HG03097 (cell line): ENCODE measurements around the gene SLC35F3.

ENCODE experiments used
- ATAC-seq: cut with Tn5 transposase; IDR thresholded peaks from one replicate; pipeline ENCODE4 v1.9.1; 2021; ENCODE audit not compliant: unreplicated experiment, low FRiP score

The SLC35F3 gene

GRCh38 chr1:234214129-234214910 lies 309.8 kb downstream of the SLC35F3 start:
- peak; percentile 40 for ATAC-seq

DNA sequence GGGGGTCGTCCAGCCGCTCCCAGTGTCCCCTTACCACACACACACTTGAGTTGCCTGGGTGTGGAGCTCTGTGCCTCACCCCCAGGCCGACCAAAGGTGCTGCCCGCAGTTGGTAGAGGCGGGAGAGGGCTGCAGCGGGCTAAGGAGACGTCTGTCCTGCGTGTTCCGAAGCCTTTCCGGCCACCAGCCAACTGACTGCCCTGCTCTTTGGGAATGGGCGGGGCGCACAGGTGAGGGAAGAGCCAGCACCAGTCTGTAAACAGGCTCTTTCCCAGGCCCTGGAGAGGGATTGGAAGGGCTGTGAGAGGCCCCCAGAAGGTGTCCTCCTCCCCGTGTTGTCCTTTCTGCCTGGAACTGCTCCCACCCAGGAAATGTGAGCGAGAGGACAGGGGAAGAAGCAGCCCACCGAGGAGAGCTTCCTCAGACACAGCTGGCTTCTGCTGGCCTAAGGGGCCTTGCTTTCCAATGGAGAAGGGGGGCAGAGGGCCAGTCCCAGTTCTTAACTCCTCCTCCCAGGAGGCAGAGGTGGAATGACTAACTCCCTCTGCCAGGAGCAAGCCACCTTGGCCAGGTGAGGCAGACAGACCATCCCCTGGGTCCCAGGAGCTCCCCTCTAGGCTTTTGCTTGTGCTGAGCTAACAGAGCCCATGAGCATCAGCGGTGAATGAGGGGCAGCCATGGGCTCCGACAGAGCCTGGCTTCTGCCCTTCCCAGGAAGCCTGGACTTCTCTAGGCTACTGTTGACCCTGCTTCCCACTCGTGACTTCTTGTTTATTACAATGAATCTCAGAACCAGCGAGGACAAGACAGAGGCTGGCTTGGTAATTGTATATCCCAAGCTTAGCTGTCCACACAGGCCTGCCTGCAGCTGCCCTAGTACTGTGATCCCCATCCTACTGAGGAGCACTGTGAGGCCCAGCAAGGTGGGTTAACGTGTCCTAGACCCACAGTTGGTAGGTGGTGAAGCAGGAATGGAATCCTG lies 310.7 kb downstream of the SLC35F3 start:
- no peak for ATAC-seq

- peak; percentile 48 for ATAC-seq
These were observed 311.7 kb downstream of the SLC35F3 start for GRCh38 chr1:234216116-234216703.

DNA sequence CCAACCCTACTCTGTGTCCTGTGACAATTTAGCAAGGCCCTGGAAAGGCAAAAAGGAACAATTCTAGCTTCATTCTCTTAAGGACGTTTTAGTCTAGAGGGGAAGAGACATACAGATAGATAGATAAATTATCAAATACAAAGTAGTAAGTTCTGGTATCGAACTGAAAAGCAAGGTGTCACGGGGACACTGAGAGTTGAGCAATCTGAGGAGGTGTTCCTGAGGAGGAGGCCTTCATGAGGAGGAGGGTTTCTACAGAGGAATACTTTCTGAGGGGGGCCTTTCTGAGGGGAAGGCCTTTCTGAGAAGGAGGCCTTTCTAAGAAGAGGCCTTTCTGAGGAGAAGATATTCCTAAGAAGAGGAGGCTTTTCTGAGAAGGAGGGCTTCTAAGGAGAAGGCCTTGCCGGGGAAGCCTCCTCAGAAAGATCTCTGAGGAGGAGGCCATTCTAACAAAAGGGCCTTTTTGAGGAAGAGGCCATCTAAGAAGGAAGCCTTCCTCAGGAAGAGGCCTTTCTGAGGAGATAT lies 312.9 kb downstream of the SLC35F3 start:
- no peak for ATAC-seq

DNA sequence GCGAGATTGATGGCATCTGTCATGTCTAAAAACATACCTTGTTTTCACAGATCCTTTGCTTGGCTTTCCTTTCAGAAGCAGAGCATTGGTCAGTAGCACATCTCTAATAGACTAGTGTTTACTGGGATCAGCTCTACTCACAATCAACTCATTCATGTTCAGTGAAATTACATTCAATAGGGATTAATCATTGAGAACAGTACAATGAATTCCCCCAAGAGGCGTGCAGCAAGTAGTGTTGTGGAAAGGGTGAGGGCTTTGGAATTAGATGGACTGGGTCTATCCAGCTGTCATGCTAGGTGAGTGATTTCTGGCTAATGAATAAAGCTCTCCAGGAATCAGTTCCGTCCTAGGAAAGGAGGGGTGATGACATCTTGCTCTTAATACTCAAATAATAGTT lies 313.6 kb downstream of the SLC35F3 start:
- ATAC-seq = no peak

DNA sequence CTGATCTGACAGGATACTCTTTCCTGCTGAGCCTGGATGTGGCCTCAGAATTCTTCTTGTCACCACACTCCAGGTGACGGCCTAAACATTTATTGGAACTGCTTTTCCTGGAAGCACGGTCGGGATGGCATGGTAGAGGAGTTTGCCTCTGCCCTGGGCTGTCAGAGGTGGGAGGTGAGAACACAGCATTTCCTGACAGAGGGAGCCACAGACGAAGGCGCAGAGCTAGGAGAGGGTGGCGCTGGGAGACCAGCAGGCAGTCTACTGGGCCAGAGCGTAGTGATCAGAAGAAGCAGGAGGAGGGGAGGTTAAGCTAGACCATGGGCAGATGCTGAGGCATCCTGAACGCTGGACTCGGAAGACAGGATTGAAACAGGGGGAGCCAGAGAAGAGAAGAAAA lies 315.2 kb downstream of the SLC35F3 start:
- no peak for ATAC-seq

- ATAC-seq = no peak
These were observed 317.1 kb downstream of the SLC35F3 start for GRCh38 chr1:234221601-234222000.

DNA sequence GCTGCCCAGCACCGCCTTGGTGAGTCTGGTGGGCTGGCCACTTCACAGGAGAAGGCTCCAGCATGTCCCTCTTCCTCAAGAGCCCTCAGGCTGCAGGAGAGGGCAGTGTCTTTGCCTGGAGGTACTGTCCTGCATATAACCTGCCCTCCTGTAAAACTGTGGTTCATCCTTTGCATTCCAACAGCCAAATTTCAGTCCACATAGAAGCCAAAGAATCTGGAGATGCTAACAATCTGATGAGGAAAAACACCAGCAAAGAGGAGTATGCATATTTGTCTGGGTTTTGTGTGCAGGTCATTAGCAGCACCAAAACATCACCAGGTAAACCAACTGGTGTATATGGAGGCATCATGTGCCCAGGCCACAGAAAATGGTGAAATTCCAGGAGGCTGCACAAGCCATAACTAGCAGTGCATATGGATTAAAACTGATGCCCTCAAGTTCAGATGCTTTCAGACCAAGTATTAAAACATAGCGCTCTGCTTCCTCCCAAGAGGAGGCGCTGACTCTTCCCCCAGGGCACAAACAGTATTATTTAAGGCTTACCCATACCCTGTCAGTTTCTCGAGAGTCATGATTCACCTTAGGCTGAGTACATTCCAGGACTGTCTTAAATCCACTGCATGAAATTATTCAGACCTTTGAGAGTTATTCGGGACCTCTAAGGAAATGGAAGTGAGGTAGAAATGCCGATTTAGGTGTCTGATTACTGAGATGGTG lies 318.2 kb downstream of the SLC35F3 start:
- no peak for ATAC-seq

GRCh38 chr1:234226113-234226818 lies 321.8 kb downstream of the SLC35F3 start:
- ATAC-seq = no peak

DNA sequence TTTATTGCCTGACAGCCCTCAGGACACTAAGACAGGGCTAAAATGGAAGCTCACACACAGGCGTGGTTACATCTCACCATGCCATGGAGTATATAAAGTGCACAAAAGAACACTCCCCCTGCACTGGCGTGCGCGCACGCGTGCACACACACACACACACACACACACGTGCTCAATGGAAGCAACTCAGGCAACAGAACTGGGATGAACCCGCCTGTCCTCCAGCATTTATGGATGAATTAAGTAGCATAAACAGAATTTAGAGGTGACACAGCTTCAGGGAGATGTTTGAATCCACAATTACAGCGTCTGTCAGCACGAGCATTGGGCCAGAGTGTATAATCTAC lies 322.3 kb downstream of the SLC35F3 start:
- ATAC-seq = no peak

DNA sequence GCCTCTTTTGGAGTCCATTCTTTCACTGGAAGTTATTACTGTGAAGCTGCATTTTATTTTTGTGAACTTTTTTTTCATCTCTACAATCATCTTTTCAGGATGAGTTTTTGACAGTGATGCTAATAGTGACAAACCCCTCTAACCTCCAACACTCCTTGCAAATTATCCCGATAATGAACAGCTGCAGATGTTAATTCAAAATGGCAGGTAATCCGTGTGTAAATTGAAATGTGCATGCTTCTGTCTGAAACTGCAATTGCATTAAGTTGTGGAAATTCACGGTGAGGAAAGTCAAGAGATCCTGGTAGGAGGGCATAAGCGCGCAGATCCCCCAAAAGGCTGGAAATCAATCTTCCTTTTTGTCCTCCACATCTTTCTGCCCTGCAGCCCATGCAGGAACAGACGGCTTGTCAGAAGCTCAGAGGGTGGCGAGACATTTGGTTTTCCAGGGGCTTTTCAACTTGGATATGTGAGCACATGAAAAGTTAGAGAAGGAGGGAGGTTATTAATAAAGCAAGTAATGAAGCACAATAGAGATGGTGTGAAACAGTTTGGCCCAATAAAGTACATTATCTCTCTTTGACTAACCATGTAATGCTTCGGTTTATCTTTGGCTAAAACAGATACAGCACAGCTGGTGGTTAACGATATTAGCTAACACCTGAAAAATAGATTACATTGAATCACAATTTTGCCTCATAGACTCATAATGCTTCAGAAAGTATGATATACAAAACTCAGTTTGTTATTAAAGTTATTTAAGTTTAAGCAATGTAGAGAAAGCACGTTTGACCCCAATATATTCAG lies 325.3 kb downstream of the SLC35F3 start:
- ATAC-seq = no peak

DNA sequence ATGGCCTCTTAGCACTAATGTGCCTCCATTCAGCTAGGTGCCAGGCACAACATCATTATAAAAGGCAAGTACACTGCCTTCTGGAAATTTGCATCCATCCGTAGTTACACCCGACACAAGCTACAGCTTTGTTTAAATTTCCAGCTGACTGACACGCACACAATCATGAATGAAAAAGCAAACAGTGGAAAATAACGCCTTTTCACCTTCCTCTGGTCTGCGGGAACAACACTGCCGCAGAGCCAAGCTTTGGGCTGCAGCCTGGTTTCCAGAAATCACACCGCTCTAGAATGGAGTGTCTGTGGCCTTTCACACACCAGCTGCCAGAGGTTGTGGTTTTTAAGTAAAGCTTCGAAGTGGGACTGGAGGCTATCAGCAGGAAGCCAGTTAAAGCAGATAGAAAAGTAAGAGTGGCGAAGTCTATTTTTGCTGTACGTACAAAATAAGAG lies 326.0 kb downstream of the SLC35F3 start:
- peak; percentile 73 for ATAC-seq

- no peak for ATAC-seq
These were observed 326.8 kb downstream of the SLC35F3 start for GRCh38 chr1:234231061-234231892.

GRCh38 chr1:234231893-234232276 lies 327.4 kb downstream of the SLC35F3 start:
- no peak for ATAC-seq

DNA sequence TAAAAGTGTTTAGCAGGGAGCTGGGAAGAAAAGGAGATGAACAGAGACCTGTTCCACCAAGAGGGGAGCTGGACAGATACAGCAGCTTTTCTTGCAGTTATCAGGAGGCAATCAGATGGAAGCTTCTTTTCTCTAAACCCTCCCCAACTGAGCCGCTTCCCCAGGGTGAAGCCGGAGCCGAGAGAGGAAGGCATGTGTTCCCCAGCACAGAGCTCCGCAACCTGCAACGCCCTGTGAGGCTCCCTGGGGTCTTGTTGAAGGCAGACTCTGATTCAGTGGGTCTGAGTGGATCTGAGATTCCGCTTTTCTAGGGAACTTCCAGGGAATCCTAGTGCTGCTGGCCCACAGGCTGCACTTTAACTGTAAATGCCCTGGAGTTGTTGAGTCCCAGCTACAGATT lies 329.7 kb downstream of the SLC35F3 start:
- ATAC-seq = no peak

DNA sequence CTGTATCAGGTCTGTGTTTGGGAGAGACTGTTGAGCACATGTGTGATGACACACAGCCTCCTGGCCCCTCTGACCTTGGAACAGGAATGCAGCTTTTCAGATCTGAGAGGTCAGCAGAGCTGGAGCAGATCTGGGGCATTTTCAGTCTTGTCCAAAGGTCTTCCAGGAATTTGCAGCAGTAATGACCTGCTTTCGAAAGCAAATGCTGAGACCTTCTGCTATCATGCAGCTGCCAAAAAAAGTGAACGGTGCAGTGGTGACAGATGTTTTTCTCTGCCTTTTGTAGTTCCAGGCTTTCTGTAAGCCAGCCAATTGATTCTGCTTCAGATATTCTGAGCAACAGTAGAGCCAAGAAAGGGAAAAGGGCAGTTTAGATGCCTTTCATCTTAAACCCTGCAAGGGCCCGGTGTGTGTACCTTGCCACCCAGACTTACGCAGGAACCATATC lies 331.0 kb downstream of the SLC35F3 start:
- no peak for ATAC-seq

DNA sequence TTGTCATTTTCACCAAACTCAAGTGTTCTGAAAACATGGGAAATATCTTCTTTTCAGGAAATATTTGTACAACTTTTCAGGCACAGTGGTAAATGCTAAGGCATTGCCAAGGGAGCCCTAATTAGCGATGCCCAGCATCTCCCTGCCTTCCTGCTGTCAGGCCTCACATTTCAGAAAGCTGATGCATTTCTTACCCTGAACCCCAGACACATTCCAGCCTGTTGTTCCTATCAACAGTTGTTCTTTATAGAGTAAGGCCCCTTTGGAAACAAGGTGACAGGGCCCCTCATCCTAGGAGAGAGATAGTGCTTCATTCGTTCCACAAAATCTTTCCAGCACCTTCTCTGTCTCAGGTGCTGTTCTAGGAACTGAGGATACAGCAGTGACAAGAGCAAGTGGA lies 332.9 kb downstream of the SLC35F3 start:
- ATAC-seq = no peak

DNA sequence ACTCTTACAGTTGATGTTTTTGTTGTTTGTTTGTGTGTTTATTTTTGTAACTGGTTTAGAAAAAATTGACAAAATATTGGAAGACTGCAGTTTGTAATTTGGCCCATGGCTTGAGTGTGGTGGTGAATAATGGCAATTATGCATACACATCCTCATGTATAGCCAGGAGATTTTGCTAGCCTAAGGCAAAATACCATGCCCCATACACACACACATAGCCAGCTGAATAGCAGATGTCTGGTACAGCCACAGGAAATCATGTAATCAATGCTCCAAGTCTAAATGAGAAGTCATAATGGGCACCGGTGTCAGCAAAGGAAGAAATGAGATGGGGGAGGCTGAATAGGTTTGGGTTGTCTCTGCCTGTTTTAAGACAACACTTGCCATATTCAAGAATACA lies 333.6 kb downstream of the SLC35F3 start:
- ATAC-seq = no peak
